HEK293 (cell line): ENCODE measurements around the gene RSPO1.

Experiments
- CTCF ChIA-PET: fragments of 350-600 bp; formaldehyde crosslinking; extraction: SDS; loops from one replicate; lab custom pipeline; 2021; ENCODE audit warnings: antibody characterized with exemption; lab: Yijun Ruan, JAX
- POLR2A ChIA-PET: fragments of 300-600 bp; formaldehyde crosslinking; extraction: SDS; loops from one replicate; lab custom pipeline; 2020; ENCODE audit warnings: antibody characterized with exemption, inconsistent platforms; lab: Yijun Ruan, JAX
- H3K27ac ChIP-seq: fragments of 200-500 bp; sonication (Bioruptor generic); 2 replicates; pipeline ENCODE4 v1.5.1; 2014; ENCODE audit warnings: low read depth, low read length, control low read depth, inconsistent platforms; ENCODE audit errors: extremely low read depth
- H3K36me3 ChIP-seq, 2 experiments: fragments of 200-500 bp in 1 of 2; sonication (Bioruptor generic) in 1 of 2; 1 replicate in 1 of 2; 2 replicates in 1 of 2; pipeline ENCODE4 v1.5.1; 2014 to 2017; ENCODE audit warnings: inconsistent platforms in 2 of 2, low read length in 2 of 2; ENCODE audit not compliant: control insufficient read depth in 2 of 2, insufficient read depth in 1 of 2
- H3K4me1 ChIP-seq: fragments of 200-500 bp; sonication (Bioruptor generic); 2 replicates; pipeline ENCODE4 v1.5.1; 2014; ENCODE audit warnings: mild to moderate bottlenecking, low read length, inconsistent platforms; ENCODE audit not compliant: control insufficient read depth, insufficient read depth
- H3K4me3 ChIP-seq: 2 replicates; pipeline ENCODE4 v1.5.1; 2011; ENCODE audit warnings: low read depth, mild to moderate bottlenecking, control low read depth, low read length, moderate library complexity
- H3K9me3 ChIP-seq: fragments of 200-500 bp; sonication (Bioruptor generic); 2 replicates; pipeline ENCODE4 v1.5.1; 2014; ENCODE audit warnings: low read depth, low read length, inconsistent platforms; ENCODE audit not compliant: control insufficient read depth, insufficient read depth
- ELK4 ChIP-seq: IDR thresholded peaks from 2 replicates; pipeline ENCODE4 v1.6.1; 2011; ENCODE audit warnings: mild to moderate bottlenecking, low read depth, low read length, borderline replicate concordance
- GLI4 ChIP-seq: fragments of 450-650 bp; formaldehyde crosslinking; IDR thresholded peaks from 2 replicates; pipeline ENCODE4 v1.5.1; 2016; ENCODE audit warnings: missing biosample characterization, missing genetic modification characterization
- GLIS1 ChIP-seq: fragments of 450-650 bp; formaldehyde crosslinking; IDR thresholded peaks from 2 replicates; pipeline ENCODE4 v1.5.1; 2016; ENCODE audit warnings: missing biosample characterization, missing genetic modification characterization
- INSM2 ChIP-seq: fragments of 450-650 bp; formaldehyde crosslinking; IDR thresholded peaks from 2 replicates; pipeline ENCODE4 v1.5.1; 2016; ENCODE audit warnings: missing biosample characterization, missing genetic modification characterization
- MEIS1 ChIP-seq: sonication (generic); formaldehyde crosslinking; IDR thresholded peaks from 2 replicates; pipeline ENCODE4 v1.8.1; 2022; ENCODE audit warnings: missing genetic modification reagents, mild to moderate bottlenecking, borderline replicate concordance
- MZF1 ChIP-seq: fragments of 450-650 bp; formaldehyde crosslinking; IDR thresholded peaks from 2 replicates; pipeline ENCODE4 v1.5.1; 2017; ENCODE audit warnings: missing biosample characterization, missing genetic modification characterization, borderline replicate concordance
- PRDM2 ChIP-seq: fragments of 450-650 bp; formaldehyde crosslinking; IDR thresholded peaks from 2 replicates; pipeline ENCODE4 v1.5.1; 2016; ENCODE audit warnings: missing biosample characterization, missing genetic modification characterization, borderline replicate concordance
- ZBTB7A ChIP-seq: fragments of 450-650 bp; formaldehyde crosslinking; IDR thresholded peaks from 2 replicates; pipeline ENCODE4 v1.5.1; 2016; ENCODE audit warnings: low read depth, missing biosample characterization, missing genetic modification characterization
- ZEB2 ChIP-seq: fragments of 450-650 bp; formaldehyde crosslinking; IDR thresholded peaks from 2 replicates; pipeline ENCODE4 v1.5.1; 2016; ENCODE audit warnings: missing biosample characterization, missing genetic modification characterization
- ZNF140 ChIP-seq: fragments of 450-650 bp; formaldehyde crosslinking; IDR thresholded peaks from 2 replicates; pipeline ENCODE4 v1.5.1; 2016; ENCODE audit warnings: missing biosample characterization, missing genetic modification characterization
- ZNF324 ChIP-seq: fragments of 450-650 bp; formaldehyde crosslinking; IDR thresholded peaks from 2 replicates; pipeline ENCODE4 v1.5.1; 2016; ENCODE audit warnings: missing biosample characterization, missing genetic modification characterization
- ZNF433 ChIP-seq: fragments of 450-650 bp; formaldehyde crosslinking; IDR thresholded peaks from 2 replicates; pipeline ENCODE4 v1.5.1; 2016; ENCODE audit warnings: missing biosample characterization, missing genetic modification characterization, low read depth
- ZNF549 ChIP-seq: fragments of 450-650 bp; IDR thresholded peaks from 2 replicates; pipeline ENCODE4 v1.5.1; 2018; ENCODE audit warnings: missing biosample characterization, missing genetic modification characterization, mild to moderate bottlenecking, inconsistent platforms, moderate library complexity
- ZNF561 ChIP-seq: fragments of 450-650 bp; IDR thresholded peaks from 2 replicates; pipeline ENCODE4 v1.5.1; 2018; ENCODE audit warnings: missing biosample characterization, missing genetic modification characterization, borderline replicate concordance
- ZNF704 ChIP-seq: fragments of 450-650 bp; formaldehyde crosslinking; IDR thresholded peaks from 2 replicates; pipeline ENCODE4 v1.5.1; 2016; ENCODE audit warnings: missing biosample characterization, missing genetic modification characterization
- ZNF837 ChIP-seq: fragments of 450-650 bp; formaldehyde crosslinking; IDR thresholded peaks from 2 replicates; pipeline ENCODE4 v1.5.1; 2016; ENCODE audit warnings: missing biosample characterization, missing genetic modification characterization
- ZXDB ChIP-seq: fragments of 450-650 bp; formaldehyde crosslinking; IDR thresholded peaks from 2 replicates; pipeline ENCODE4 v1.5.1; 2016; ENCODE audit warnings: missing biosample characterization, missing genetic modification characterization

The RSPO1 gene

GRCh38 chr1:37682334-37682987, 47.8 kb upstream of the RSPO1 start (continued):
- no peak for TF ChIP-seq ZEB2 (tag by site-specific recombination)
- no peak for TF ChIP-seq PRDM2 (tag by site-specific recombination)

- POLR2A ChIA-PET = interaction anchor here (1.0 kb wide), 1 partner anchor 10 kb away, joined by 3 read pairs; a partner anchor contains a TSS
- Histone ChIP-seq H3K36me3 (peaks cover 0 to 48% of the 10 kb centered on the region in 2 experiments; a peak in 2 of 3 replicates), H3K27ac (no peak overlapping the region), H3K9me3 (no peaks in the 10 kb centered on the region), H3K4me1 (no peaks in the 10 kb centered on the region), H3K4me3 (no peak overlapping the region)
- CTCF ChIA-PET = interaction anchor here (0.6 to 11.0 kb wide), 9 partner anchors 8 to 237 kb away, joined by 3 to 183 read pairs (median 6); no protein-coding TSS in a partner anchor
- TF ChIP-seq ZBTB7A (tag by site-specific recombination) (no peak), ZNF140 (tag by site-specific recombination) (no peak), GLIS1 (tag by site-specific recombination) (no peak), MZF1 (tag by site-specific recombination) (no peak), ELK4 (no peak), ZNF561 (no peak), ZNF324 (no peak), ZNF549 (no peak), ZNF837 (no peak), ZNF704 (tag by site-specific recombination) (no peak), GLI4 (tag by site-specific recombination) (no peak), ZNF433 (no peak), MEIS1 (CRISPR knock-in tag) (no peak), ZXDB (tag by site-specific recombination) (no peak), INSM2 (no peak)
These were observed 46.2 kb upstream of the RSPO1 start for GRCh38 chr1:37680933-37681332.
